ENCODE results near the gene SIM2.

Gene SIM2

GRCh38 chr21:36735201-36735515 lies 36.2 kb downstream of the SIM2 start:
- DNase-seq (ENCODE audit: low read depth), result no peak

- DNase-seq (ENCODE audit: low read depth), result no peak
Observed at GRCh38 chr21:36735724-36736320, 36.9 kb downstream of the SIM2 start.

- DNase-seq (ENCODE audit: low read depth), result no peak
Observed at GRCh38 chr21:36738489-36739126, 39.7 kb downstream of the SIM2 start.

DNA sequence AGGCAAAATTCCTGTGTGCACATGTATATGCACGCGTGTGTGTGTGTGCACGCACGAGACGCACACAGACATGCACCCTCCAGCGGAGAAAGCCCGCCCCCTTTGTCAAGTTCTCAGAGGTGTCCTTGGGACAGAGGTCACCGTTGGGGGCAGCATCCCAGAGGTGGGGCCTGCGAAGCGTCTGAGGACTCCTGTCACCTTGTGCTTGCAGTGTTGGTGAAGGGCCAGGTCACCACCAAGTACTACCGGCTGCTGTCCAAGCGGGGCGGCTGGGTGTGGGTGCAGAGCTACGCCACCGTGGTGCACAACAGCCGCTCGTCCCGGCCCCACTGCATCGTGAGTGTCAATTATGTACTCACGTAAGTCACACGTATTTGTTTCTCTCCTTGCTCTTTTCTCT lies 42.6 kb downstream of the SIM2 start:
- DNase-seq (ENCODE audit: low read depth), result no peak

DNA sequence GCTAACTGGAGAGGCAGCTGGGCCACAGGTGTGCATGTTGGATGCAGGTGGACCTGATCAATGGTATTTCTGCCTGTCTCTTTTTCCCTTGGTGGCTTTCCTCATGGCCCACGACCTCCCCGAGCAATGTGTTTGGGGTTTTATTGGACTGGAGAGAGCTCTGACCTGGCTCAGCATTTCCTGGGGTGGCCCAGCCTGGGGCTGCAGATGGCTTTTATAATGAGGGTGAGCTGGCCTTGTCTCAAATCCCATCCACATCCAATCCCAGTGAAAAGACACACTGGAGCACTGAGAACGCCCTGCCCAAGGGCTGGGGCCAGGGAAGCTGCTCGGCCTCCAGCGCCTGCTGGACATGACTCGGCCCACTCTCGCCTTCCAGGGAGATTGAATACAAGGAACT lies 44.1 kb downstream of the SIM2 start:
- no peak for DNase-seq (ENCODE audit: low read depth)

- DNase-seq (ENCODE audit: low read depth), result no peak
Observed at GRCh38 chr21:36743446-36743845, 44.5 kb downstream of the SIM2 start.

DNA sequence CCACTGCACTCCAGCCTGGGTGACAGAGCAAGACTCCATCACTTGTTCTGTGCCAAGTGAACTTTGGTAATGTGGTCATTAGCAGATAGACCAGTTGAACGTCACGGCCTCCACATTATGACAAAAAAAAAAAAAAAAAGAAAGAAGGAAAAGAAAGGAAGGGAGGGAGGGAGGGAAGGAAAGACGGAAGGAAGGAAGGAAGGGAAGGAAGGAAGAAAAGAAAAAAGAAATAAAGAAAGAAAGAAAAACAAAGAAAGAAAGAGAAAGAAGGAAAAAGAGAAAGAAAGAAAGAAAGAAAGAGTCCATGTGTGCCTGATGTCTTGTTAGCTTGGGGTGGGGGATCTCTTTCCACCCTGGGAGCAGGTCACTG lies 45.3 kb downstream of the SIM2 start:
- DNase-seq (ENCODE audit: low read depth), result no peak

DNA sequence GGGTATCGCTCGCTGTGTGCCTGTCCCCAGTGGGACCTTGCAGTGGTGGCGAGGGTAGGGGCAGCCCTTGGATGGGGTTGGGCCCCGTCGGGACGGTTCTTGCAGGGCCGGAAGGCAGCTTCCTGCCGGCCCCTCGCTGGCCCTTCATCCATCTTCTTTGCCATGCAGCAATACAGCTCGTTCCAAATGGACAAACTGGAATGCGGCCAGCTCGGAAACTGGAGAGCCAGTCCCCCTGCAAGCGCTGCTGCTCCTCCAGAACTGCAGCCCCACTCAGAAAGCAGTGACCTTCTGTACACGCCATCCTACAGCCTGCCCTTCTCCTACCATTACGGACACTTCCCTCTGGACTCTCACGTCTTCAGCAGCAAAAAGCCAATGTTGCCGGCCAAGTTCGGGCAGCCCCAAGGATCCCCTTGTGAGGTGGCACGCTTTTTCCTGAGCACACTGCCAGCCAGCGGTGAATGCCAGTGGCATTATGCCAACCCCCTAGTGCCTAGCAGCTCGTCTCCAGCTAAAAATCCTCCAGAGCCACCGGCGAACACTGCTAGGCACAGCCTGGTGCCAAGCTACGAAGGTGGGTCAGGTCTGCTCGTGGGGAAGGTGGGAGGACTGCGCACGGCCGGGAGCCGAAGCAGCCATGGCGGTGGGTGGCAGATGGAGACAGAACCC lies 45.8 kb downstream of the SIM2 start:
- DNase-seq (ENCODE audit: low read depth), result no peak

- no peak for DNase-seq (ENCODE audit: low read depth)
Observed at GRCh38 chr21:36745459-36745858, 46.5 kb downstream of the SIM2 start.

- DNase-seq (ENCODE audit: low read depth), result no peak
Observed at GRCh38 chr21:36747041-36747814, 48.3 kb downstream of the SIM2 start.

DNA sequence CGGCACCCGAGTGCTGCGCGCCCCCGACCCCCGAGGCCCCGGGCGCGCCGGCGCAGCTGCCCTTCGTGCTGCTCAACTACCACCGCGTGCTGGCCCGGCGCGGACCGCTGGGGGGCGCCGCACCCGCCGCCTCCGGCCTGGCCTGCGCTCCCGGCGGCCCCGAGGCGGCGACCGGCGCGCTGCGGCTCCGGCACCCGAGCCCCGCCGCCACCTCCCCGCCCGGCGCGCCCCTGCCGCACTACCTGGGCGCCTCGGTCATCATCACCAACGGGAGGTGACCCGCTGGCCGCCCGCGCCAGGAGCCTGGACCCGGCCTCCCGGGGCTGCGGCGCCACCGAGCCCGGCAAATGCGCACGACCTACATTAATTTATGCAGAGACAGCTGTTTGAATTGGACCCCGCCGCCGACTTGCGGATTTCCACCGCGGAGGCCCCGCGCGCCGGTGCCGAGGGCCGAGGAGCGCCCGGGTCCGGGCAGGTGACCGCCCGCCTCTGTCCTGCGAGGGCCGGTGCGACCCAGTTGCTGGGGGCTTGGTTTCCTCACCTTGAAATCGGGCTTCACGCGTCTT lies 49.0 kb downstream of the SIM2 start:
- no peak for DNase-seq (ENCODE audit: low read depth)

GRCh38 chr21:36749935-36750575 lies 51.1 kb downstream of the SIM2 start:
- DNase-seq (ENCODE audit: low read depth), result no peak

- DNase-seq (ENCODE audit: low read depth), result no peak
Observed at GRCh38 chr21:36750576-36750959, 51.7 kb downstream of the SIM2 start.

DNA sequence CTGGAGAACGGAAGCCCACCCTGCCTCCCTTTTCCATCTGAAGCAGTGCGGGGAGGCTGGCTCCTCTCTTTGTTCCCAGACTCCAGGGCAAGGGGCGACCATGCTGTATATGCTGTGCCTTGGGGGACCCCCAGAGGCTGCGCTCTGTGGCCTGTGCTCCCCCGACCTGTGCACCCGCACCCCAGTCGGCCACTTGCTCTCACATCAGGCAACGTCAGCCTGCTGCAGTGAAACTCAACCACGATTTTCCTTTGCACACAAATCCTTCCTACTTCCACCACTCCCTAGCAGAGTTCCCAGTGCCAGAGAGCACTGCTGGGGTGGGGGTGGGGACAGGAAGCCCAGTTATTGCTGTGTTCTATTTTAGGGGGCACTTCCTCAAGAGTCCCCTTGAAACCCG lies 52.5 kb downstream of the SIM2 start:
- DNase-seq (ENCODE audit: low read depth), result no peak

GRCh38 chr21:36753556-36753955 lies 54.6 kb downstream of the SIM2 start:
- DNase-seq (ENCODE audit: low read depth), result no peak

DNA sequence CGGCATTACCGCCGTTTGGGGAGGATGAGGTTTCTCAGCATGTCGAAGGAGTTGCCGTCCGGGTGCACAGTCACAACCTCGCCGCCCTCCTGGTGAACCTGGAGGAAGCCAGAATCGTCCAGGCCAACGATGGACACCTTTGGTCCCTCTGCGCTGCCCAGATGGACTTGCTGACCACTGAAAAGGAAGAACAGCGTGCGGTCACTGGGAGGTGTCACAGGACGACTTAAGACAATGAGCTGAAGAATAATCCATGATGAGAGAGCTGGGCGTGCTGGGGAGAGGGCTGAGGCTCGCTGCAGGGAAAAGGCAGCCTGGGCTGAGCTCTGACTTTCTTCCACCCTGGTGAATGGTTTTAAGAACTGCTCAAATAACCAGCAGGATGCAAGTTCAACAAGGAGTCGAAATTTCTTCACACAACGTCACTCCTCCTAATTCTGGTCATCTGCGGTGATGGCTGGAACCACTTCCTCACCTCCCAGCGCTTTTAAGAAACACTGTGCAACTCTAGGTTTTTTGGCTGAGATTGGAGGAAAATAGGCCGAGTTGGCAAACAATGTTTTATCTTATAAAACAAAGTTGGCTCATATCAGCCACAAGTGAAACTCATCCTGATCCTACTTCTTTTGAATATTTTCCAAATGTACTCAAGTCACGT lies 55.5 kb downstream of the SIM2 start:
- no peak for DNase-seq (ENCODE audit: low read depth)

DNA sequence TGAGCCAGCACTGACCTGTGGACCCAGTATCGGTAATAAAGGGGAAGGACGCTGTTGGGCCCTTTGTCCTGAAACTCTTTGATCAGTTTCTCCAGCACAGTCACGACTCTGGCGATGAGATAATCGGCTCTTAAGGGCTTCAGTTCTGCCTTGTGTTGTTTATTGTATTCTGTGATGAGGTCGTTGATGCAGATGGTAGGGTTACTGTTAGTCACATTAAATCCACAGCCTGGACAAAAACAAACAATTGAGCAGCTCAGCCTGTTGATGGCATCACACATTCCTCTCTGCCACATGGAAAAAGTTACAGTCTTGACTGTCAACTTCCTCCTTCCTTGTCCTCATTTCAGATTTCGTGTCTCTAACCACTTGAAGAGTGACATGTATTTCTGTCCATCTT lies 57.6 kb downstream of the SIM2 start:
- DNase-seq (ENCODE audit: low read depth), result no peak

GRCh38 chr21:36757196-36757595 lies 58.3 kb downstream of the SIM2 start:
- DNase-seq (ENCODE audit: low read depth), result no peak

- no peak for DNase-seq (ENCODE audit: low read depth)
Observed at GRCh38 chr21:36759348-36760083, 60.6 kb downstream of the SIM2 start.

- no peak for DNase-seq (ENCODE audit: low read depth)
Observed at GRCh38 chr21:36761685-36762084, 62.8 kb downstream of the SIM2 start.

- DNase-seq (ENCODE audit: low read depth), result no peak
Observed at GRCh38 chr21:36762642-36763041, 63.7 kb downstream of the SIM2 start.

Data from stimulated activated CD8-positive, alpha-beta memory T cell treated with anti-CD3 and anti-CD28 coated beads, Interleukin-12 subunit alpha, Interleukin-12 subunit beta, amount 100 ng/mL, for 1 hour (primary cell).